Measurements from ENCODE around the gene SAYSD1. TPM values are rescaled to one million over a fixed set of nuclear protein-coding genes. Genes with fewer than 3 reads are reported as not detected.

SAYSD1 gene
- total RNA-seq, 1 experiment from 2014 or later = 20.8 TPM

GRCh38 chr6:39073471-39074355 is 41.3 kb downstream of the SAYSD1 start:
- intact Hi-C loops (cut with micrococcal nuclease; ENCODE audit: unreplicated experiment) = no loop called here
- POLR2A ChIA-PET = no interaction called here

GRCh38 chr6:39072830-39073229 is 42.2 kb downstream of the SAYSD1 start:
- no peak for TF ChIP-seq CTCF (IDR thresholded peaks at IDR 0.05; ENCODE audit: insufficient read depth in 1 of 2, low read depth in 1 of 2, low read length in 1 of 2, severe bottlenecking in 1 of 2, unreplicated experiment in 1 of 2)
- Histone ChIP-seq H3K36me3 (ENCODE audit: control insufficient read depth, insufficient read depth, low read length) (no peaks in the 10 kb centered on the region), H3K4me3 (ENCODE audit: low read depth, low read length) (no peak overlapping the region), H3K9me3 (no peaks in the 10 kb centered on the region), H3K27me3 (replicated peaks; ENCODE audit: control insufficient read depth, insufficient read depth, low read length) (no peaks in the 10 kb centered on the region), H3K4me1 (no peaks in the 10 kb centered on the region)
- CTCF ChIA-PET = no interaction called here
- H3K27ac Mint-ChIP-seq (ENCODE audit: unreplicated experiment) = no peak overlapping the region
- no peaks in the 10 kb centered on the region for H3K27me3 Mint-ChIP-seq (ENCODE audit: insufficient read depth, unreplicated experiment)
- no peaks in the 10 kb centered on the region for H3K9me3 Mint-ChIP-seq (ENCODE audit: unreplicated experiment)
- DNase-seq = no peak
- no peaks in the 10 kb centered on the region for H3K36me3 Mint-ChIP-seq (ENCODE audit: insufficient read depth, unreplicated experiment)
- POLR2A ChIA-PET = no interaction called here
- H3K4me1 Mint-ChIP-seq (ENCODE audit: low read depth, unreplicated experiment) = no peaks in the 10 kb centered on the region
- intact Hi-C loops (cut with micrococcal nuclease; ENCODE audit: unreplicated experiment) = no loop called here
- no TSS peak for BruUV-seq (replicated peaks)
- H3K4me3 Mint-ChIP-seq (ENCODE audit: unreplicated experiment) = no peak overlapping the region

More at GRCh38 chr6:39073471-39074355, 41.3 kb downstream of the SAYSD1 start:
- Mint-ChIP-seq H3K36me3 (ENCODE audit: insufficient read depth, unreplicated experiment) (no peaks in the 10 kb centered on the region), H3K27ac (ENCODE audit: unreplicated experiment) (no peak overlapping the region), H3K4me3 (ENCODE audit: unreplicated experiment) (no peak overlapping the region), H3K9me3 (ENCODE audit: unreplicated experiment) (no peaks in the 10 kb centered on the region), H3K4me1 (ENCODE audit: low read depth, unreplicated experiment) (no peaks in the 10 kb centered on the region), H3K27me3 (ENCODE audit: insufficient read depth, unreplicated experiment) (no peaks in the 10 kb centered on the region)
- Histone ChIP-seq H3K36me3 (ENCODE audit: control insufficient read depth, insufficient read depth, low read length) (no peaks in the 10 kb centered on the region), H3K4me1 (no peaks in the 10 kb centered on the region), H3K9me3 (no peaks in the 10 kb centered on the region), H3K27me3 (replicated peaks; ENCODE audit: control insufficient read depth, insufficient read depth, low read length) (no peaks in the 10 kb centered on the region), H3K4me3 (ENCODE audit: low read depth, low read length) (no peak overlapping the region)
- CTCF ChIA-PET = no interaction called here
- no peak for DNase-seq
- BruUV-seq (replicated peaks) = no TSS peak
- TF ChIP-seq CTCF (IDR thresholded peaks at IDR 0.05; ENCODE audit: insufficient read depth in 1 of 2, low read depth in 1 of 2, low read length in 1 of 2, severe bottlenecking in 1 of 2, unreplicated experiment in 1 of 2) = no peak

GRCh38 chr6:39068391-39068790 is 46.6 kb downstream of the SAYSD1 start:
- no peak for DNase-seq
- intact Hi-C loops (cut with micrococcal nuclease; ENCODE audit: unreplicated experiment) = no loop called here
- no peak for TF ChIP-seq CTCF (IDR thresholded peaks at IDR 0.05; ENCODE audit: insufficient read depth in 1 of 2, low read depth in 1 of 2, low read length in 1 of 2, severe bottlenecking in 1 of 2, unreplicated experiment in 1 of 2)
- Mint-ChIP-seq H3K4me3 (ENCODE audit: unreplicated experiment) (no peak overlapping the region), H3K9me3 (ENCODE audit: unreplicated experiment) (no peaks in the 10 kb centered on the region), H3K4me1 (ENCODE audit: low read depth, unreplicated experiment) (peaks cover 20% of the 10 kb centered on the region), H3K27ac (ENCODE audit: unreplicated experiment) (no peak overlapping the region), H3K36me3 (ENCODE audit: insufficient read depth, unreplicated experiment) (no peaks in the 10 kb centered on the region), H3K27me3 (ENCODE audit: insufficient read depth, unreplicated experiment) (no peaks in the 10 kb centered on the region)
- no TSS peak for BruUV-seq (replicated peaks)
- Histone ChIP-seq H3K9me3 (no peaks in the 10 kb centered on the region), H3K27me3 (replicated peaks; ENCODE audit: control insufficient read depth, insufficient read depth, low read length) (no peaks in the 10 kb centered on the region), H3K4me1 (peaks cover 17% of the 10 kb centered on the region), H3K4me3 (ENCODE audit: low read depth, low read length) (no peak overlapping the region), H3K36me3 (ENCODE audit: control insufficient read depth, insufficient read depth, low read length) (no peaks in the 10 kb centered on the region)
- ChIA-PET CTCF (no interaction called here), POLR2A (no interaction called here)

Measured in Caco-2 (cell line).